H1 (cell line): Measurements from ENCODE around the gene DCTN2. TPM values are rescaled to one million over a fixed set of nuclear protein-coding genes. Genes with fewer than 3 reads are reported as not detected.

Experiments used
- BCL11A ChIP-seq, 2 experiments: IDR thresholded peaks; one replicate each; pipeline ENCODE4 v1.6.1; 2011; ENCODE audit warnings: low read depth in 2 of 2, low read length in 2 of 2, mild to moderate bottlenecking in 2 of 2
- CBX8 ChIP-seq: fragments of 300-800, 300-1000 bp; sonication (generic); IDR thresholded peaks from 2 replicates; pipeline ENCODE4 v1.7.1; 2016; ENCODE audit warnings: low read depth, low read length, borderline replicate concordance
- EZH2 ChIP-seq: fragments of 200-600 bp; sonication (generic); IDR thresholded peaks from 2 replicates; pipeline ENCODE4 v1.7.1; 2012; ENCODE audit warnings: low read depth, mild to moderate bottlenecking, moderate library complexity, low read length, inconsistent platforms; ENCODE audit not compliant: severe bottlenecking
- HDAC2 ChIP-seq, 2 experiments: fragments of 300-600 bp in 1 of 2; sonication (generic) in 1 of 2; IDR thresholded peaks; 2 replicates each; pipeline ENCODE4 v1.6.1; 2011 to 2012; ENCODE audit warnings: low read depth in 2 of 2, low read length in 2 of 2, mild to moderate bottlenecking in 2 of 2, moderate library complexity in 2 of 2, borderline replicate concordance in 1 of 2, inconsistent platforms in 1 of 2
- SP4 ChIP-seq: IDR thresholded peaks from 2 replicates; pipeline ENCODE4 v1.6.1; 2012; ENCODE audit warnings: low read length, inconsistent platforms
- polyA plus RNA-seq, 7 experiments: library from polyadenylated mRNA; depleted of rRNA in 3 of 7; stranded (reverse) in 5 of 7; unstranded in 2 of 7; fragments of >200 nt in 5 of 7; fragments of 200-250 nt in 2 of 7; gene quantifications; 1 replicate in 5 of 7; 2 replicates in 1 of 7; 4 replicates in 1 of 7; pipeline versions ENCODE4 v1.2.1 to v1.2.3, GENCODE V29; 2011 to 2013; ENCODE audit warnings: missing spikeins in 2 of 7, mixed read lengths in 2 of 7
- total RNA-seq: library from RNA; stranded (reverse); fragmentation: NEBNext Ultra II Directional; extraction: Animal tissue kit (Norgen Biotek cat#: 25700); gene quantifications from 2 replicates; pipeline ENCODE4 v1.2.1, GENCODE V29; 2021

The DCTN2 gene
- total and polyA plus RNA-seq, 2 of the 8 experiments (the other 6 are each of a cell fraction or from before 2014, with no cell fraction given) = 90.3 to 91.9 TPM

DNA sequence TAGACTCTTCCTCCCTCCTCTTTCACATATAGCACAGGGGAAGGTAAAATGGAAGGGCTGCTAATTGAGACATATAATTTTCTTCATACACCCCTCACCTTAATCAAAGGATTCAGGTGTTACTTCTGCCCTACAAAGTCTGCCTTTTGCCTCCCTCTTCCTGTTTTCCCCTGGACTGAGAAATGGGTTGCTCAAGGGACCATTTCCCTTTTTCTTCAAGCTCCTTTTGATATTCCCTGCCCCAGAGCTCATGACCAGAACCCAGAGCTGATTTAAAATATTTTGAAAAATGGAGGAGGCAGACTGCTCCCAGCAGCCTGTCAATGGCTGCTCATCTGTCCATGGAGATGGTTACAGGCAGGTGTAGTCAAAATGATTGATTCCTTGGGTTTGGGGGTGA is 37.7 kb upstream of the DCTN2 start (continued):
- TF ChIP-seq CBX8 = no peak
- no peak for TF ChIP-seq HDAC2 (IDR thresholded peaks at IDR 0.05; ENCODE audit: borderline replicate concordance in 1 of 2, low read depth in 2 of 2, low read length in 2 of 2)
- TF ChIP-seq BCL11A (IDR thresholded peaks at IDR 0.05; ENCODE audit: low read depth in 2 of 2, low read length in 2 of 2) = no peak
- TF ChIP-seq EZH2 = no peak
- TF ChIP-seq SP4 = no peak
